GM23338 (cell line): ENCODE measurements around the gene PROSER2. TPM values are rescaled to one million over a fixed set of nuclear protein-coding genes. Genes with fewer than 3 reads are reported as not detected.

ENCODE experiments used
- ATAC-seq: fragments of 200-7000 bp; cut with Tn5 transposase; 3 replicates; pipeline ENCODE4 v1.9.1; 2020
- DNase-seq: peaks from one replicate; pipeline ENCODE4 v3.0.0-alpha.2; 2015; ENCODE audit warnings: low spot score
- H2AFZ ChIP-seq: fragments of 200-600 bp; sonication (generic); 2 replicates; pipeline ENCODE4 v1.8.0; 2016; ENCODE audit warnings: antibody characterized with exemption, mild to moderate bottlenecking, moderate library complexity
- H3F3A ChIP-seq: fragments of 200-600 bp; sonication (generic); replicated peaks from 2 replicates; pipeline ENCODE4 v1.8.0; 2017; ENCODE audit warnings: antibody characterized with exemption, mixed run types, low read depth
- H3K27ac ChIP-seq: fragments of 200-600 bp; sonication (generic); 2 replicates; pipeline ENCODE4 v1.6.1; 2016; ENCODE audit warnings: low read depth
- H3K27me3 ChIP-seq: fragments of 200-600 bp; sonication (generic); 2 replicates; pipeline ENCODE4 v1.8.0; 2016; ENCODE audit warnings: mild to moderate bottlenecking, mixed run types, moderate library complexity; ENCODE audit not compliant: insufficient read depth
- H3K36me3 ChIP-seq: fragments of 200-600 bp; sonication (generic); 2 replicates; pipeline ENCODE4 v1.8.0; 2016; ENCODE audit warnings: mild to moderate bottlenecking; ENCODE audit not compliant: insufficient read depth
- H3K4me1 ChIP-seq: fragments of 200-600 bp; sonication (generic); 2 replicates; pipeline ENCODE4 v1.8.0; 2016; ENCODE audit warnings: mild to moderate bottlenecking, moderate library complexity; ENCODE audit not compliant: insufficient read depth
- H3K4me2 ChIP-seq: fragments of 200-600 bp; sonication (generic); 2 replicates; pipeline ENCODE4 v1.7.1; 2017; ENCODE audit warnings: mixed run types
- H3K4me3 ChIP-seq: fragments of 200-600 bp; sonication (generic); 2 replicates; pipeline ENCODE4 v1.6.1; 2016; ENCODE audit warnings: mixed run types
- H3K79me2 ChIP-seq: fragments of 200-600 bp; sonication (generic); replicated peaks from 2 replicates; pipeline ENCODE4 v1.8.0; 2017; ENCODE audit warnings: mild to moderate bottlenecking; ENCODE audit not compliant: insufficient read depth
- H3K9me2 ChIP-seq: fragments of 200-600 bp; sonication (generic); 2 replicates; pipeline ENCODE4 v1.8.0; 2017; ENCODE audit not compliant: insufficient read depth
- H4K20me1 ChIP-seq: fragments of 200-600 bp; sonication (generic); replicated peaks from 2 replicates; pipeline ENCODE4 v1.8.0; 2017; ENCODE audit warnings: mild to moderate bottlenecking; ENCODE audit not compliant: insufficient read depth
- H3K27ac Mint-ChIP-seq: 2 replicates; pipeline ENCODE4 v1.8.0; 2020; ENCODE audit warnings: inconsistent platforms, mild to moderate bottlenecking, moderate library complexity, mixed read lengths
- H3K27me3 Mint-ChIP-seq: 3 replicates; pipeline ENCODE4 v1.8.0; 2022; ENCODE audit warnings: low read depth, mild to moderate bottlenecking, moderate library complexity, mixed read lengths, inconsistent platforms; ENCODE audit not compliant: insufficient read depth, poor library complexity
- H3K36me3 Mint-ChIP-seq: 3 replicates; pipeline ENCODE4 v1.8.0; 2021; ENCODE audit warnings: low read depth, mild to moderate bottlenecking, inconsistent platforms, moderate library complexity, mixed read lengths
- H3K4me1 Mint-ChIP-seq: 3 replicates; pipeline ENCODE4 v1.8.0; 2020; ENCODE audit warnings: mild to moderate bottlenecking, inconsistent platforms, mixed read lengths
- H3K4me3 Mint-ChIP-seq: 3 replicates; pipeline ENCODE4 v1.8.0; 2021; ENCODE audit warnings: moderate library complexity, mild to moderate bottlenecking, inconsistent platforms, mixed read lengths
- H3K9me3 Mint-ChIP-seq: 3 replicates; pipeline ENCODE4 v1.8.0; 2020; ENCODE audit warnings: moderate library complexity, mild to moderate bottlenecking, inconsistent platforms, mixed read lengths
- CREB1 ChIP-seq: fragments of 250-450 bp; sonication (Bioruptor Pico); IDR thresholded peaks from 2 replicates; pipeline ENCODE4 v1.5.0; 2020; ENCODE audit warnings: low read depth, mild to moderate bottlenecking, moderate library complexity
- CTCF ChIP-seq, 2 experiments: fragments of 200-600 bp in 1 of 2; sonication (generic) in 1 of 2; conservative IDR thresholded peaks; 2 replicates each; pipeline versions ENCODE4 v1.5.1 to v1.6.1; 2016 to 2017; ENCODE audit warnings: antibody characterized with exemption in 2 of 2, low read depth in 2 of 2, mild to moderate bottlenecking in 2 of 2, moderate library complexity in 1 of 2
- ETS1 ChIP-seq: IDR thresholded peaks from 2 replicates; pipeline ENCODE4 v1.6.1; 2016; ENCODE audit warnings: antibody characterized with exemption
- EZH2 ChIP-seq: fragments of 200-600 bp; sonication (generic); IDR thresholded peaks from one replicate; pipeline ENCODE4 v1.8.0; 2017; ENCODE audit warnings: antibody characterized with exemption, mild to moderate bottlenecking, low read depth; ENCODE audit not compliant: unreplicated experiment
- EZH2phosphoT487 ChIP-seq: fragments of 200-600 bp; sonication (generic); IDR thresholded peaks from one replicate; pipeline ENCODE4 v1.8.1; 2018; ENCODE audit warnings: antibody characterized with exemption; ENCODE audit not compliant: unreplicated experiment
- JUNB ChIP-seq: IDR thresholded peaks from one replicate; pipeline ENCODE4 v1.6.1; 2016; ENCODE audit warnings: antibody characterized with exemption; ENCODE audit not compliant: unreplicated experiment
- NANOG ChIP-seq: IDR thresholded peaks from 2 replicates; pipeline ENCODE4 v1.6.1; 2016; ENCODE audit warnings: antibody characterized with exemption, borderline replicate concordance
- POLR2AphosphoS5 ChIP-seq: IDR thresholded peaks from 2 replicates; pipeline ENCODE4 v1.6.1; 2016; ENCODE audit warnings: antibody characterized with exemption, low read depth
- REST ChIP-seq: IDR thresholded peaks from one replicate; pipeline ENCODE4 v1.6.1; 2018; ENCODE audit warnings: antibody characterized with exemption; ENCODE audit not compliant: unreplicated experiment
- STAT1 ChIP-seq: IDR thresholded peaks from one replicate; pipeline ENCODE4 v1.6.1; 2016; ENCODE audit warnings: antibody characterized with exemption; ENCODE audit not compliant: unreplicated experiment
- ZNF114 ChIP-seq: fragments of 250-450 bp; sonication (Bioruptor Pico); IDR thresholded peaks from 2 replicates; pipeline ENCODE4 v1.5.0; 2020; ENCODE audit warnings: mild to moderate bottlenecking, moderate library complexity
- ZNF331 ChIP-seq: fragments of 250-450 bp; sonication (Bioruptor Pico); IDR thresholded peaks from 2 replicates; pipeline ENCODE4 v1.5.0; 2020; ENCODE audit warnings: low read depth, mild to moderate bottlenecking, moderate library complexity
- ZNF462 ChIP-seq: fragments of 250-450 bp; sonication (Bioruptor Pico); IDR thresholded peaks from 2 replicates; pipeline ENCODE4 v1.5.0; 2020; ENCODE audit warnings: mild to moderate bottlenecking, moderate library complexity
- polyA plus RNA-seq: library from polyadenylated mRNA; unstranded; fragments of >200 nt; fragmentation: Nextera tagmentation; extraction: Ambion mirVana; gene quantifications from 2 replicates; pipeline ENCODE4 v1.2.1, GENCODE V29; 2016
- total RNA-seq: library from RNA; depleted of rRNA; stranded (reverse); fragments of >200 nt; shearing (Covaris generic); gene quantifications from 2 replicates; pipeline ENCODE4 v1.2.3, GENCODE V29; 2014

The PROSER2 gene
- total and polyA plus RNA-seq, 2 experiments from 2014 or later: 4.2 to 10.8 TPM

- Mint-ChIP-seq H3K27me3 (no peaks in the 10 kb centered on the region), H3K4me3 (no peak overlapping the region), H3K36me3 (peaks cover 2% of the 10 kb centered on the region; the same call in 1 of the 3 replicates), H3K27ac (no peak overlapping the region), H3K9me3 (no peaks in the 10 kb centered on the region), H3K4me1 (peaks cover 14% of the 10 kb centered on the region; the same call in 2 of the 3 replicates)
- no peak overlapping the region for H3K27ac ChIP-seq
- no peak for ATAC-seq
- H3K4me2 ChIP-seq: no peak overlapping the region
- no peak for TF ChIP-seq CTCF (conservative IDR thresholded peaks at IDR 0.05; ENCODE audit: low read depth in 2 of 2)
- TF ChIP-seq JUNB: no peak
- TF ChIP-seq CREB1 (CRISPR knock-in tag): no peak
- TF ChIP-seq ZNF462 (CRISPR knock-in tag): no peak
- TF ChIP-seq ETS1: no peak
- TF ChIP-seq NANOG: no peak
- TF ChIP-seq EZH2: no peak
- no peak for TF ChIP-seq ZNF331
- TF ChIP-seq ZNF114 (CRISPR knock-in tag): no peak
- no peak for TF ChIP-seq EZH2phosphoT487
- no peak for TF ChIP-seq REST
- no peak for TF ChIP-seq STAT1
- TF ChIP-seq POLR2AphosphoS5: no peak
- H4K20me1 ChIP-seq: no peaks in the 10 kb centered on the region; the same call in 1 of the 2 replicates
- H3F3A ChIP-seq: no peaks in the 10 kb centered on the region
- no peaks in the 10 kb centered on the region for H3K9me2 ChIP-seq
- DNase-seq: no peak
- H3K4me3 ChIP-seq: no peak overlapping the region
- no peak overlapping the region for H2AFZ ChIP-seq
- H3K27me3 ChIP-seq: no peaks in the 10 kb centered on the region
- H3K79me2 ChIP-seq: no peaks in the 10 kb centered on the region
- H3K36me3 ChIP-seq: no peaks in the 10 kb centered on the region
- H3K4me1 ChIP-seq: no peaks in the 10 kb centered on the region
These were observed 38.8 kb downstream of the PROSER2 start for GRCh38 chr10:11861811-11862428.
